NCI-H2171 treated with DMSO at 0.1 percent for 48 hours (cell line): ENCODE results near the gene PIK3R5.

Experiments
- DNase-seq: peaks from one replicate; lab custom pipeline; 2025; lab: John Stamatoyannopoulos, UW

PIK3R5 gene

GRCh38 chr17:8875436-8875835 is 90.1 kb downstream of the PIK3R5 start:
- DNase-seq = no peak

GRCh38 chr17:8873801-8874715 is 91.4 kb downstream of the PIK3R5 start:
- DNase-seq = no peak

- no peak for DNase-seq
Observed at GRCh38 chr17:8872705-8873435, 92.6 kb downstream of the PIK3R5 start.

GRCh38 chr17:8872036-8872704 is 93.3 kb downstream of the PIK3R5 start:
- no peak for DNase-seq

GRCh38 chr17:8871081-8871581 is 94.4 kb downstream of the PIK3R5 start:
- DNase-seq = no peak

- DNase-seq = no peak
Observed at GRCh38 chr17:8870406-8871040, 95.0 kb downstream of the PIK3R5 start.

- DNase-seq = no peak
Observed at GRCh38 chr17:8869114-8869815, 96.2 kb downstream of the PIK3R5 start.

- DNase-seq = no peak
Observed at GRCh38 chr17:8868529-8868951, 97.0 kb downstream of the PIK3R5 start.

GRCh38 chr17:8868092-8868491 is 97.4 kb downstream of the PIK3R5 start:
- no peak for DNase-seq

- DNase-seq = no peak
Observed at GRCh38 chr17:8867361-8867981, 98.0 kb downstream of the PIK3R5 start, which contains the start of gene PIK3R6. TSS of gene PIK3R6 (minus strand) at chr17:8867674. CDS start at chr17:8849794, 17,880 bp downstream.

GRCh38 chr17:8865811-8866210 is 99.7 kb downstream of the PIK3R5 start:
- DNase-seq = no peak

- DNase-seq = no peak
Observed at GRCh38 chr17:8865385-8865784, 100.1 kb downstream of the PIK3R5 start.

GRCh38 chr17:8862213-8863056 is 103.1 kb downstream of the PIK3R5 start:
- DNase-seq = no peak

GRCh38 chr17:8861495-8862181 is 103.9 kb downstream of the PIK3R5 start:
- DNase-seq = no peak

GRCh38 chr17:8859804-8860430 is 105.6 kb downstream of the PIK3R5 start:
- DNase-seq = no peak

GRCh38 chr17:8859027-8859803 is 106.3 kb downstream of the PIK3R5 start:
- no peak for DNase-seq

GRCh38 chr17:8857919-8858318 is 107.6 kb downstream of the PIK3R5 start:
- no peak for DNase-seq
